Progenitor cell of endocrine pancreas (in vitro differentiated cells): ENCODE results near the gene ADAM23. TPM values are rescaled to one million over a fixed set of nuclear protein-coding genes. Genes with fewer than 3 reads are reported as not detected.

Experiments
- DNase-seq: peaks from one replicate; pipeline ENCODE4 v3.0.0; 2021; ENCODE audit warnings: low spot score; ENCODE audit not compliant: unreplicated experiment
- H3K27ac Mint-ChIP-seq: 2 replicates; pipeline ENCODE4 v1.8.0; 2021; ENCODE audit warnings: mild to moderate bottlenecking, moderate library complexity, mixed read lengths
- H3K27me3 Mint-ChIP-seq: 2 replicates; pipeline ENCODE4 v1.8.0; 2021; ENCODE audit warnings: mixed read lengths
- H3K36me3 Mint-ChIP-seq: 2 replicates; pipeline ENCODE4 v1.8.0; 2022; ENCODE audit warnings: mixed read lengths; ENCODE audit not compliant: insufficient read depth
- H3K4me1 Mint-ChIP-seq: 2 replicates; pipeline ENCODE4 v1.8.0; 2021; ENCODE audit warnings: low read depth, mixed read lengths
- H3K4me3 Mint-ChIP-seq: 2 replicates; pipeline ENCODE4 v1.8.0; 2021; ENCODE audit warnings: low read depth, mild to moderate bottlenecking, moderate library complexity, mixed read lengths
- H3K9me3 Mint-ChIP-seq: 2 replicates; pipeline ENCODE4 v1.8.0; 2021; ENCODE audit warnings: low read depth, mixed read lengths
- CTCF ChIP-seq: fragments of 200-600 bp; sonication (generic); IDR thresholded peaks from one replicate; pipeline ENCODE4 v1.5.0; 2021; ENCODE audit warnings: antibody characterized with exemption, mild to moderate bottlenecking; ENCODE audit not compliant: unreplicated experiment
- total RNA-seq: library from RNA; stranded (reverse); gene quantifications from 2 replicates; pipeline ENCODE4 v1.2.1, GENCODE V29; 2021

The ADAM23 gene
- total RNA-seq, 1 donor from 2014 or later, result 16.0 TPM

GRCh38 chr2:206526416-206526815 is 83.1 kb downstream of the ADAM23 start:
- no peaks in the 10 kb centered on the region for H3K27me3 Mint-ChIP-seq
- H3K27ac Mint-ChIP-seq, result no peak overlapping the region
- H3K4me3 Mint-ChIP-seq, result no peak overlapping the region
- DNase-seq, result no peak
- TF ChIP-seq CTCF, result no peak
- H3K9me3 Mint-ChIP-seq, result no peaks in the 10 kb centered on the region
- H3K36me3 Mint-ChIP-seq, result no peaks in the 10 kb centered on the region
- H3K4me1 Mint-ChIP-seq, result peaks cover 2% of the 10 kb centered on the region

- Mint-ChIP-seq H3K4me3 (no peak overlapping the region), H3K27me3 (no peaks in the 10 kb centered on the region), H3K9me3 (no peaks in the 10 kb centered on the region), H3K27ac (no peak overlapping the region), H3K36me3 (no peaks in the 10 kb centered on the region), H3K4me1 (peaks cover 5% of the 10 kb centered on the region)
- DNase-seq, result no peak
- TF ChIP-seq CTCF, result no peak
These were observed 83.8 kb downstream of the ADAM23 start for GRCh38 chr2:206527153-206527552.

- H3K27me3 Mint-ChIP-seq, result no peaks in the 10 kb centered on the region
- H3K4me3 Mint-ChIP-seq, result no peak overlapping the region
- peaks cover 5% of the 10 kb centered on the region for H3K4me1 Mint-ChIP-seq
- no peak overlapping the region for H3K27ac Mint-ChIP-seq
- no peak for DNase-seq
- no peaks in the 10 kb centered on the region for H3K36me3 Mint-ChIP-seq
- no peak for TF ChIP-seq CTCF
- H3K9me3 Mint-ChIP-seq, result no peaks in the 10 kb centered on the region
These were observed 87.4 kb downstream of the ADAM23 start for GRCh38 chr2:206530727-206531126.

GRCh38 chr2:206531996-206532543 is 88.7 kb downstream of the ADAM23 start:
- no peak for DNase-seq
- Mint-ChIP-seq H3K27me3 (no peaks in the 10 kb centered on the region), H3K27ac (no peak overlapping the region), H3K9me3 (no peaks in the 10 kb centered on the region), H3K36me3 (no peaks in the 10 kb centered on the region), H3K4me3 (no peak overlapping the region), H3K4me1 (peaks cover 6% of the 10 kb centered on the region)
- no peak for TF ChIP-seq CTCF

GRCh38 chr2:206533977-206534376 is 90.6 kb downstream of the ADAM23 start:
- Mint-ChIP-seq H3K4me3 (no peak overlapping the region), H3K27me3 (no peaks in the 10 kb centered on the region), H3K36me3 (no peaks in the 10 kb centered on the region), H3K27ac (no peak overlapping the region), H3K9me3 (no peaks in the 10 kb centered on the region), H3K4me1 (peaks cover 4% of the 10 kb centered on the region)
- DNase-seq, result no peak
- TF ChIP-seq CTCF, result no peak
